ENCODE results near the gene GRID1.

Gene GRID1

GRCh38 chr10:86349474-86349873 is 17.1 kb downstream of the GRID1 start:
- Histone ChIP-seq H3K36me3 (replicated peaks; ENCODE audit: insufficient read depth, low read length) (no peaks in the 10 kb centered on the region), H3K27ac (ENCODE audit: low read length) (no peak overlapping the region), H3K9ac (ENCODE audit: low read length) (no peak overlapping the region), H3K9me2 (replicated peaks; ENCODE audit: insufficient read depth, low read length) (no peaks in the 10 kb centered on the region), H4K20me1 (ENCODE audit: insufficient read depth, low read length) (no peaks in the 10 kb centered on the region), H3K27me3 (replicated peaks; ENCODE audit: insufficient read depth, low read length) (no peaks in the 10 kb centered on the region; the same call in 1 of the 2 replicates), H3K4me2 (ENCODE audit: low read depth, low read length) (no peak overlapping the region), H3K4me1 (ENCODE audit: low read length) (no peaks in the 10 kb centered on the region), H3K4me3 (ENCODE audit: low read length) (no peak overlapping the region), H3K79me2 (ENCODE audit: low read length) (no peaks in the 10 kb centered on the region), H2AFZ (ENCODE audit: low read length) (no peak overlapping the region), H3F3A (ENCODE audit: insufficient read depth, low read length) (no peaks in the 10 kb centered on the region), H3K9me3 (replicated peaks; ENCODE audit: insufficient read depth, low read length) (no peaks in the 10 kb centered on the region)
- TF ChIP-seq CTCF (IDR thresholded peaks at IDR 0.05; ENCODE audit: low read length) (peak; percentile 30; the same call in 1 of the 2 replicates), EZH2 (optimal IDR thresholded peaks at IDR 0.05; ENCODE audit: low read depth, low read length) (no peak), EZH2phosphoT487 (IDR thresholded peaks at IDR 0.05; ENCODE audit: low read length) (no peak)
- DNase-seq: no peak

GRCh38 chr10:86348321-86349210 is 18.0 kb downstream of the GRID1 start:
- H3K9me2 ChIP-seq (replicated peaks; ENCODE audit: insufficient read depth, low read length): no peaks in the 10 kb centered on the region
- H3K79me2 ChIP-seq (ENCODE audit: low read length): no peaks in the 10 kb centered on the region
- no peaks in the 10 kb centered on the region for H3K4me1 ChIP-seq (ENCODE audit: low read length)
- H3K27ac ChIP-seq (ENCODE audit: low read length): no peak overlapping the region
- no peaks in the 10 kb centered on the region for H3F3A ChIP-seq (ENCODE audit: insufficient read depth, low read length)
- no peak overlapping the region for H3K4me3 ChIP-seq (ENCODE audit: low read length)
- no peaks in the 10 kb centered on the region for H3K9me3 ChIP-seq (replicated peaks; ENCODE audit: insufficient read depth, low read length)
- H3K36me3 ChIP-seq (replicated peaks; ENCODE audit: insufficient read depth, low read length): no peaks in the 10 kb centered on the region
- H3K27me3 ChIP-seq (replicated peaks; ENCODE audit: insufficient read depth, low read length): no peaks in the 10 kb centered on the region; the same call in 1 of the 2 replicates
- H4K20me1 ChIP-seq (ENCODE audit: insufficient read depth, low read length): no peaks in the 10 kb centered on the region
- H2AFZ ChIP-seq (ENCODE audit: low read length): no peak overlapping the region
- no peak for DNase-seq
- H3K9ac ChIP-seq (ENCODE audit: low read length): no peak overlapping the region
- no peak overlapping the region for H3K4me2 ChIP-seq (ENCODE audit: low read depth, low read length)
- TF ChIP-seq EZH2 (optimal IDR thresholded peaks at IDR 0.05; ENCODE audit: low read depth, low read length): no peak

GRCh38 chr10:86347856-86348255 is 18.7 kb downstream of the GRID1 start:
- Histone ChIP-seq H2AFZ (ENCODE audit: low read length) (no peak overlapping the region), H3K27ac (ENCODE audit: low read length) (no peak overlapping the region), H3K4me3 (ENCODE audit: low read length) (no peak overlapping the region), H3K9me3 (replicated peaks; ENCODE audit: insufficient read depth, low read length) (no peaks in the 10 kb centered on the region), H4K20me1 (ENCODE audit: insufficient read depth, low read length) (no peaks in the 10 kb centered on the region), H3K9ac (ENCODE audit: low read length) (no peak overlapping the region), H3F3A (ENCODE audit: insufficient read depth, low read length) (no peaks in the 10 kb centered on the region), H3K36me3 (replicated peaks; ENCODE audit: insufficient read depth, low read length) (no peaks in the 10 kb centered on the region), H3K79me2 (ENCODE audit: low read length) (no peaks in the 10 kb centered on the region), H3K4me2 (ENCODE audit: low read depth, low read length) (no peak overlapping the region), H3K27me3 (replicated peaks; ENCODE audit: insufficient read depth, low read length) (no peaks in the 10 kb centered on the region; the same call in 1 of the 2 replicates), H3K4me1 (ENCODE audit: low read length) (no peaks in the 10 kb centered on the region), H3K9me2 (replicated peaks; ENCODE audit: insufficient read depth, low read length) (no peaks in the 10 kb centered on the region)
- no peak for DNase-seq
- TF ChIP-seq EZH2phosphoT487 (IDR thresholded peaks at IDR 0.05; ENCODE audit: low read length) (no peak), EZH2 (optimal IDR thresholded peaks at IDR 0.05; ENCODE audit: low read depth, low read length) (no peak), CTCF (IDR thresholded peaks at IDR 0.05; ENCODE audit: low read length) (no peak)
